Neuron (in vitro differentiated cells): ENCODE measurements around the gene PRDM15.

Experiments
- H2AFZ ChIP-seq: one replicate; pipeline ENCODE4 v1.6.1; 2013; ENCODE audit warnings: low read depth, mild to moderate bottlenecking, inconsistent platforms, low read length, moderate library complexity
- H3K27me3 ChIP-seq: one replicate; pipeline ENCODE4 v1.6.1; 2013; ENCODE audit warnings: low read length; ENCODE audit not compliant: insufficient read depth
- H3K36me3 ChIP-seq: one replicate; pipeline ENCODE4 v1.6.1; 2013; ENCODE audit warnings: low read length; ENCODE audit not compliant: insufficient read depth
- H3K4me1 ChIP-seq: one replicate; pipeline ENCODE4 v1.6.1; 2013; ENCODE audit warnings: low read length; ENCODE audit not compliant: insufficient read depth
- H3K4me3 ChIP-seq: 2 replicates; pipeline ENCODE4 v1.5.1; 2013; ENCODE audit warnings: mild to moderate bottlenecking, low read length, moderate library complexity
- H3K9me3 ChIP-seq: one replicate; pipeline ENCODE4 v1.6.1; 2013; ENCODE audit warnings: low read length

Gene PRDM15

GRCh38 chr21:41901782-41902181 is 22.6 kb upstream of the PRDM15 start:
- H3K9me3 ChIP-seq, result no peaks in the 10 kb centered on the region
- H2AFZ ChIP-seq, result no peak overlapping the region
- H3K36me3 ChIP-seq, result peaks cover 9% of the 10 kb centered on the region
- H3K4me3 ChIP-seq, result no peak overlapping the region
- H3K27me3 ChIP-seq, result no peaks in the 10 kb centered on the region
- peaks cover 13% of the 10 kb centered on the region for H3K4me1 ChIP-seq

- Histone ChIP-seq H3K4me3 (no peak overlapping the region), H3K27me3 (no peaks in the 10 kb centered on the region), H3K4me1 (peaks cover 13% of the 10 kb centered on the region), H3K36me3 (peaks cover 6% of the 10 kb centered on the region), H2AFZ (no peak overlapping the region), H3K9me3 (no peaks in the 10 kb centered on the region)
Measured at GRCh38 chr21:41901099-41901498, 22.0 kb upstream of the PRDM15 start.

- peaks cover 6% of the 10 kb centered on the region for H3K36me3 ChIP-seq
- H3K27me3 ChIP-seq, result no peaks in the 10 kb centered on the region
- no peak overlapping the region for H2AFZ ChIP-seq
- H3K9me3 ChIP-seq, result no peaks in the 10 kb centered on the region
- H3K4me1 ChIP-seq, result peaks cover 13% of the 10 kb centered on the region
- H3K4me3 ChIP-seq, result no peak overlapping the region
Measured at GRCh38 chr21:41900401-41900800, 21.3 kb upstream of the PRDM15 start.

DNA sequence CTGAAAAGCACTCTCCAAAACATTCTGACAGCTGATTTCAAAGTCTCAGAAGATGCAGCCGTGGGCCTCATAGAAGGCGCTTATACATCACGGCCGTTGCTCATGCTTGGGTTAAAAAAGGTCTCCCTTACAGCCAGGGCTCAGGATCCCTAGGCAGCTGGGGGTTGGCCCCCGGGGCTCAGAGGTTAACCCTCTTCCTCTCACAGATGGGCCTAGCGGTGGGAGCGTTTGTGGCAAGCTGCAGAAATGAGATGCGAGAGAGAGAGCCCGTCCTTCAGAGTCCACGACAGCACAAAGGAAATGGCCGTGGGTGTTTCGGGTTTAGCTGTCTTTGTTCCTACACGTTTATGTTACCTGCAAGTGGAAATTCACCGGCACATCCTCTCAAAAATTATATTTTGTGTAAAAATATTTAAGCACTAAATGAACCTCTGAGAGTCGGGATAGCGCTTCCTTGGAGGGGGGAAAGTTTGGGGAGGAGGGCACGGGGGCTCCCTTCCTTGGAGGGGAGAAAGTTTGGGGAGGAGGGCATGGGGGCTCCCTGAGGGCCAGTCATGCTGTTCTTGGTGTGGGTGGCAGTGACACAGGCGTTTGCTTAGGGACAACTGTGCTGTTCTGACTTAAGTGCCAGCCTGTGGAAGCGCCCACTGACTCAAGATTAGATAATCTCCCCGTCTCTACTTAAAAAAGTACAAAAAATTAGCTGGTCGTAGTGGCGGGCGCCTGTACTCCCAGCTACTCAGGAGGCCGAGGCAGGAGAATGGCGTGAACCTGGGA is 20.5 kb upstream of the PRDM15 start:
- no peaks in the 10 kb centered on the region for H3K9me3 ChIP-seq
- H3K4me1 ChIP-seq, result peaks cover 13% of the 10 kb centered on the region
- no peak overlapping the region for H3K4me3 ChIP-seq
- peaks cover 6% of the 10 kb centered on the region for H3K36me3 ChIP-seq
- H2AFZ ChIP-seq, result no peak overlapping the region
- no peaks in the 10 kb centered on the region for H3K27me3 ChIP-seq

DNA sequence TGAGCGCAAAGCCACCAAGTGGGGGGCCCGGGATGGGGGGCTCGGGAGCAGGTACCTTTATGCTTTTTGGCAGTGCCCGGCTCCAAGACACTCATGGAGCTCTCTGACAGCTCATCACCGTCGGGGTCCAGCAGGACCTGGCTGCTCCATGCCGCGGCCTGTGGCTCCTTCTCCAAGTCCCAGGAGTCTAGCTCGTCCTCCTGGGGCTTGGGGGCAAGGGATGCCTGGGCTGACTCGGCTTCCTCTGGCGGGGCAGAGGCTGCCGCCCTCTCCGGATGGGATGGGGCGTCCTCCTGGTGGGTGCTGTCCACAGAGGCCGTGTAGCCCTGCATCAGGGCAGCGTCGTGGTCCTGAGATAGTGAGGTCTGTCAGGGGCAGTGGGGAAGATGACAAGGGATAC is 19.9 kb upstream of the PRDM15 start:
- Histone ChIP-seq H3K4me3 (no peak overlapping the region), H2AFZ (no peak overlapping the region), H3K27me3 (no peaks in the 10 kb centered on the region), H3K36me3 (peaks cover 6% of the 10 kb centered on the region), H3K4me1 (peaks cover 13% of the 10 kb centered on the region), H3K9me3 (no peaks in the 10 kb centered on the region)

GRCh38 chr21:41897700-41898099 is 18.6 kb upstream of the PRDM15 start:
- no peak overlapping the region for H2AFZ ChIP-seq
- H3K9me3 ChIP-seq, result no peaks in the 10 kb centered on the region
- H3K27me3 ChIP-seq, result no peaks in the 10 kb centered on the region
- H3K36me3 ChIP-seq, result peaks cover 6% of the 10 kb centered on the region
- peaks cover 13% of the 10 kb centered on the region for H3K4me1 ChIP-seq
- H3K4me3 ChIP-seq, result no peak overlapping the region

DNA sequence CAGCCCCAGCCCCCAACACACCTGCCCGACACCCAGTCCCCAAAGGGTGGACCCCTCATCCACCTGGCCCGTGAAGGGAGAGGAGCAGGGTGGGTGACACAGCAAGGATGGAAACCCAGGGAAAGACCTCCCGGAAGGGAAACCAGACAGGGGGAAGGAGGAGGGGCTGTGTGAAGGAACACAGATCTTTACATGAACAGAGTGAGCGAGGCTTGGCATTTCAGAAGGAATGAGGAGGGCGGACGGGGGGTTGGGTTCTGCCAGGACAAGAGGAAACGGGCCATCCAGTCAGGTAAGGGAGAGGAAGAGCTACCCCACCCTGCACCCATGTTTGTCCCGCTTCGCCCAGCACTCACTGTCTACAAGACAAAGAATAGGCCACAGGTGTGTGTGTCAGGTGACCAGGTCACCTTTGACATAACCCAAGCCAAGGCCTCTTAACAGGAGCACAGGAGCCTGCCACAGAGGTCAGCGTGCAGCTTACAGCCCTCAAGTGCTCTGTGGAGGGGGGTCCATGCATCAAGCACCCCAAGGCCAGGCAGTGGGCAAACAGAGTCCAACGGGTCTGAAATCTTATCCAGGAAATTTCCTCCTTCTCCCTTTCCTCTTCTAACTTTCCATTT is 18.0 kb upstream of the PRDM15 start:
- no peaks in the 10 kb centered on the region for H3K27me3 ChIP-seq
- H3K9me3 ChIP-seq, result no peaks in the 10 kb centered on the region
- H3K4me1 ChIP-seq, result peaks cover 13% of the 10 kb centered on the region
- H3K36me3 ChIP-seq, result peaks cover 6% of the 10 kb centered on the region
- H3K4me3 ChIP-seq, result no peak overlapping the region
- H2AFZ ChIP-seq, result no peak overlapping the region

DNA sequence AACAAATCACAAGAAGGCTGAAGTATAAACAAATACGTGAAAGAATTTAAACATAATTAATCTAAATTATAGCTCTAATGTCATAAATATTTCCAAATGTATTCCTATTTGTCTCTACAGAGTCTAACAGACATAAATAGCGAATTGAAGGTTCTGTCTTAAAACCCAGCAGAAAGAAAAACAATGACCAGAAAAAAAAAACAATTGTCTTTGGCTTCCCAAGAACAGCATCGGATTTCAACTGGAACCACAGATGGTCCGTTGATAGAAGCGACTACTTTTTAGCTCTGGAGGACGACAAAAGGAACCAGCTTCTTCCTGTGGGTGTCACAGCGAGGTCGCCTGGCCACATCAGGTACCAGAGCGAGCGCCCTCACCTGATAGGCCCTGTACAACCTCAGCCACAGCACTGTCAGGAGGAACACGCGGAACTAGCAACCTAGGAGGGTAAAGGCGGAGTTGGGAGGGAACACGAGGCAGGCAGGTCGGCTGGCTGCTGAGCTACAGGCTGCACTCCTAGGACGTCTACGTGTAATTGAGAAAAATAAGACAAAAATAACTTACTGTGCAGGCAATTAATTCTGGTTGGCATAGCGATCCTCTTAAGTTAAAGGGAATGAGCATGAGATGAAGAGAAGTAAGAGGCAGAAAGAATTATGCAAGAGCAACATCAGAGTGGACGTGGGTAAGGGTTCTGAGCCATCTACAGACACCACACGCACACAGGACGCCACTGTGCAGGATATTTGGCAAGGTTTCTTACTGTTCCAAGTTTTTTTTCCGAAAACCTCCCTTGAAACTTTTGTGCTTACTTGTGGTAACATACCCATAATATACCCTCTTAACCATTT is 16.7 kb upstream of the PRDM15 start:
- Histone ChIP-seq H3K4me1 (peaks cover 13% of the 10 kb centered on the region), H2AFZ (no peak overlapping the region), H3K36me3 (no peaks in the 10 kb centered on the region), H3K4me3 (no peak overlapping the region), H3K27me3 (no peaks in the 10 kb centered on the region), H3K9me3 (no peaks in the 10 kb centered on the region)

DNA sequence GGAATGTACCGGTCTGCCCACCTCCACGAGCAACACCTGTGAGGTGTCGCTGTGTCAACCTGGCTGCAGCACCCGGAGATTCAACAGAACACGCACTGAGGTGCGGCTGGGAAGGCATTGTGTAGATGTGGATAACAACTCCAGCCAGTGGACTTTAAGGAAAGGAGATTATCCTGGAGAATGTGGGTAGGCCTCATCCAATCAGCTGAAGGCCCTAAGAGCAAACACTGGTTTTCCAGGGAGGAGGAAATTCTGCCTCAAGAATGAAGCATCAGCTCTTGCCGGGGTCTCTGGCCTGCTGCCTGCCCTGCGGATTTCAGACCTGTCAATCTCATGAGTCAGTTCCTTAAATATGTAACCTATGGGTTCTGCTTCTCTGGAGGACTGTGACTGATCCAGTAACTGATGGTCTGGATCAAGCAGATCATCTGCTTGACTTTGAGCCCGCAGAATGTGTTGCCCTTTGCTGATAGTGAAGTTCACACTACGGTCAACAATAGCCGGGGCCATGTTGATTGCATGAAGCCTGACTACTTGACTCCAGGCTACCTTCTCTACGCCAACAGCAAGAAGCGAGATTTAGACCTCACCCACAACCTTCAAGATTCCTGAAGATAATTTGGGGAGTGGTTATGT is 15.9 kb upstream of the PRDM15 start:
- Histone ChIP-seq H3K4me1 (peaks cover 19% of the 10 kb centered on the region), H3K36me3 (no peaks in the 10 kb centered on the region), H2AFZ (no peak overlapping the region), H3K9me3 (no peaks in the 10 kb centered on the region), H3K27me3 (no peaks in the 10 kb centered on the region), H3K4me3 (no peak overlapping the region)

GRCh38 chr21:41894511-41894910 is 15.4 kb upstream of the PRDM15 start:
- peaks cover 17% of the 10 kb centered on the region for H3K4me1 ChIP-seq
- no peak overlapping the region for H3K4me3 ChIP-seq
- H3K36me3 ChIP-seq, result no peaks in the 10 kb centered on the region
- H3K27me3 ChIP-seq, result no peaks in the 10 kb centered on the region
- no peak overlapping the region for H2AFZ ChIP-seq
- no peaks in the 10 kb centered on the region for H3K9me3 ChIP-seq

DNA sequence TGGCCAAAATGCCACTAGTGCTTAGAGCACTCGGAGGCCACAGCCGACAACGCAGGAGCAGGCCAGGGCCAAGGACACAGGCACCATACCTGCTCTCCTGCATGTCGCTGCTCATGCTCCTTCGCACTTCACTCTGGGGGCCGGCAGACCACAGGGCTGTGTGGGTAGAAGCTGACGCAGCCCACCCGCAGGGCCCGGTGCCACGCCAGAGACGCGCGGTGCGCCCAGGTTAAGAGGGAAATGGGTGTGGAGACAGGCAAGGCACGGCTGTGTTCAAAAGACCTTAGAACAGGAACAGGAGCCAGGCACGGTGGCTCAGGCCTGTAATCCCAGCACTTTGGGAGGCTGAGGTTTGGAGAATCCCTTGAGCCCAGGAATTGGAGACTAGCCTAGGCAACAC is 13.6 kb upstream of the PRDM15 start:
- peaks cover 9% of the 10 kb centered on the region for H3K4me1 ChIP-seq
- no peaks in the 10 kb centered on the region for H3K36me3 ChIP-seq

DNA sequence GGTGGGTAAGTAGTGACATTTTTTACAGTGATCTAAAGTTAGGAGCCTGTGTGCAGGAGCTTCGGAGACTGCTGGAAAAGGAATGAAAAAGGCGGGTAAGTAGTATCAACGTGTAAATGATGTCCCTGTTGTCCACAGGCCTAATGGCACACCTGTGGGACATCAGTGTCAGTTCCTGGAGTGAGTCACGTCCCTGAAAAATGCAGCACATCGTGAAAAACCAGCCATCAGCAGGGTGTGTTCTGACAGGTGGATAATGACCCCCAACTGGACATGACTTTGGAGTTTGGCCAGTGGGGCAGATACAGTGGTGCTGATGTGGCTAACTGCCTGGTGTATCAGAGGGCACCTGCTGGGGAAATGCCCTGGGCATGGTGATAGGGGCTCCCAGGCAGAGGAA is 12.0 kb upstream of the PRDM15 start:
- Histone ChIP-seq H3K9me3 (no peaks in the 10 kb centered on the region), H3K36me3 (no peaks in the 10 kb centered on the region), H3K4me3 (no peak overlapping the region), H3K27me3 (no peaks in the 10 kb centered on the region), H3K4me1 (peaks cover 5% of the 10 kb centered on the region), H2AFZ (no peak overlapping the region)

More for the DNA sequence above, 13.6 kb upstream of the PRDM15 start:
- Histone ChIP-seq H3K27me3 (no peaks in the 10 kb centered on the region), H3K9me3 (no peaks in the 10 kb centered on the region), H3K4me3 (no peak overlapping the region), H2AFZ (no peak overlapping the region)

DNA sequence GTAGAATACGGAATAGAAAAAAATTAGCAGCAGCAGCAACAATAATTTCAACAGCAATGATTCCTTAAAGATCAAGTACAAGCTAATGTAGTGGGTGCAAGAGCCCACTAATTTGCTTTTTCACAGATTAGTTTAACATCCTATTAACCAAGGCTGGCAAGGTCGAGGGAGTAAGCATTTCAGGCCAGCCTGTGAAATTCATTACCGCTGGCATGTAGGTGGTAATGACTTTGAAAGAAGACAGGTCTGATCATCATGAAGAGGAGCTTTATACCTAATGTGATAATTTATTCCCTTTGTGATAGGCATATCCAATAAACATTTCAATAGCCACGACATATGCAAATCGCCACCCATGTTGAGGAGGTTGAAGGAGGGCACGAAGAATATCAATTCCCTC is 11.2 kb upstream of the PRDM15 start:
- Histone ChIP-seq H3K4me1 (peaks cover 5% of the 10 kb centered on the region), H2AFZ (no peak overlapping the region), H3K36me3 (no peaks in the 10 kb centered on the region), H3K9me3 (no peaks in the 10 kb centered on the region), H3K27me3 (no peaks in the 10 kb centered on the region), H3K4me3 (no peak overlapping the region)
